IPS-20b (cell line): ENCODE data around the gene HNRNPL.

Source experiments
- H3K27ac ChIP-seq: one replicate; pipeline ENCODE4 v1.5.1; 2013; ENCODE audit warnings: low read length
- H3K27me3 ChIP-seq: 2 replicates; pipeline ENCODE4 v1.6.1; 2013; ENCODE audit warnings: mild to moderate bottlenecking, low read length, inconsistent platforms; ENCODE audit not compliant: insufficient read depth
- H3K36me3 ChIP-seq: 2 replicates; pipeline ENCODE4 v1.6.1; 2013; ENCODE audit warnings: low read depth, mild to moderate bottlenecking, inconsistent platforms, low read length, moderate library complexity; ENCODE audit not compliant: insufficient read depth
- H3K4me1 ChIP-seq: 2 replicates; pipeline ENCODE4 v1.6.1; 2013; ENCODE audit warnings: mild to moderate bottlenecking, control low read depth, inconsistent platforms, low read length, moderate library complexity; ENCODE audit not compliant: insufficient read depth
- H3K4me3 ChIP-seq: 2 replicates; pipeline ENCODE4 v1.5.1; 2013; ENCODE audit warnings: mild to moderate bottlenecking, low read length, inconsistent platforms
- H3K9ac ChIP-seq: 2 replicates; pipeline ENCODE4 v1.6.1; 2013; ENCODE audit warnings: low read depth, mild to moderate bottlenecking, inconsistent platforms, low read length, moderate library complexity
- H3K9me3 ChIP-seq: 2 replicates; pipeline ENCODE4 v1.6.1; 2013; ENCODE audit warnings: mild to moderate bottlenecking, low read depth, low read length, inconsistent platforms; ENCODE audit not compliant: insufficient read depth

Gene HNRNPL

DNA sequence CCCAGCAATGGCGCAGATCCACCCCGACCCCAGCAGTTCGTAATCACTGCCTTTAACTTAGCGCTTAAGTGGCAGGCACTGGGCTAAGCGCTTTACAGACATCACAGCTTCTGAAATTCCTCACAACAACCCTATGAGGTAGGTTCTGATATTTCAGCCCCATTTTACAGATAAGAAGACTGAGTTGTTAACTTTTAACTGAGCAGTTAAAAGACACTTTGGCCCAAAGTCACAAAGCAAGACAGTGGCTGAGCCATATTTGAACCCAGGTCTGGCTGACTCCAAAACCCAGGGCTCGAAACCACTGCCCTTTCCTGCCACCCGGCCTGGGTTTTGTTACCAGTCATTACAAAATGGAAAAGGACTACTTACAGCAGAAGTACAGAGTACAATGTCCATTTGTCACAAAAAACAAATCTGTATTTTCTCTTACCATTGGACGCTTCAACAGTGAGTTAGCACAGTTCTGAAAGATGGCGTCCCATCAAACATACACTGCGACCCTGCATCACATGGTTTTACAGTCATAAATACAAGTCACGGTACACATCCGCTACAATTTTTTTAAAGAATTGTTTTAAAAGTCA, 8.5 kb downstream of the HNRNPL start:
- H3K4me1 ChIP-seq: no peaks in the 10 kb centered on the region
- no peak overlapping the region for H3K4me3 ChIP-seq
- H3K36me3 ChIP-seq: peaks cover 98% of the 10 kb centered on the region
- no peak overlapping the region for H3K9ac ChIP-seq
- no peak overlapping the region for H3K27ac ChIP-seq
- no peaks in the 10 kb centered on the region for H3K9me3 ChIP-seq
- H3K27me3 ChIP-seq: no peaks in the 10 kb centered on the region

DNA sequence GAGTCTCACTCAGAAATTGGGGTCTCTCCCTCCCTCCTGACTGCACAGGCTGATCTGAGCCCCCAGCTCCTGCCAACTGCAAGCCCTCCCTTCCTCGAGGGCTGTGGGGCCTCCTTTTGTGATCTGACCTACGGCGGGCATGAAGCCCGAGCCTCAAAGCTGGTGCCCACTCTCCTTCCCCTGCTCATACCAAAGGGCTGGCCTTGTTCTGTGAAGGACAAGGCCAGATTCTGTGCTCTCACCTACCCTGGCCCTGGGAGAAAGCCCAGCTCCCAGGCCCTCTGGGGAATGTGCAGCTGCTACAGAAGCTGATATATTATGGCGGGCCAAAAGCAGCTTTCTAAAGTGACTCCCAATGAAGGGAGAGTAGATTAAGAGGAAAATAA, 9.2 kb downstream of the HNRNPL start:
- H3K27me3 ChIP-seq: no peaks in the 10 kb centered on the region
- no peaks in the 10 kb centered on the region for H3K9me3 ChIP-seq
- H3K36me3 ChIP-seq: peaks cover 98% of the 10 kb centered on the region
- no peak overlapping the region for H3K9ac ChIP-seq
- no peaks in the 10 kb centered on the region for H3K4me1 ChIP-seq
- no peak overlapping the region for H3K27ac ChIP-seq
- H3K4me3 ChIP-seq: no peak overlapping the region

DNA sequence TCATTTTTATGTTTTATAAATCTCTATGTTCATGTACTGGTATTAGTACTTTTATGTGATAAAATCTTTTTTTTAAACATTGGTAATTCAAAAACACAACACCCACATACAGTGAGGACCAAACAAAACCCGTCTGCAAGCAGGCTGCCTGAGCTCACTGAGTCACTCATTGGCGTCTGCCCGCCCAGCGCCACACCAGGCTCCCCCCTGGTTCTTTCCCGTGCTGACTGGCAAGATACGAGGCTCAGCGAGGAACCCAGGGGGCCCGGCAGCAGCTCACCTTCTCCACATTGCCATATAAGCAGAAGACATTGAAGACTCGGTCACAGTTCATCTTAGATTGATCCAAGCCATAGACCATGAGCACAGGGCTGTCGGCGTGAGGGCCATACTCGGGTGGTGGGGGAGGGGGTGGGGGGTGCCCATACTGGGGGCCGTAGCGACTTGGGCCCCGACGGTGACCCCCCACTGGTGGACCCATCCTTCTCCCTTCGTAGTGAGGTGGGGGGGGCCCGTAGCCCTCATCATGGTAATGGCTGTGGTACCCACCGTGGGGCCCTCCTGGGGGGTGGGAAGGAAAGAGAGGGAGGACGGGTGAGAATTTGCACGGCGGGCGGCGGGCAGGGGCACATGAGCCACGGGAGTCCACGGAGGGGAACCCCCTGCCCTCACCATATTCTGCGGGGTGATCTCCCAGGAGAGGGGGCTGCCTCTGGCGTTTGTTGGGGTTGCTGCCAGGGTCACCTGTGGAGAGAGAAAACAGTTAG, 9.8 kb downstream of the HNRNPL start:
- peaks cover 96% of the 10 kb centered on the region for H3K36me3 ChIP-seq
- no peaks in the 10 kb centered on the region for H3K9me3 ChIP-seq
- no peak overlapping the region for H3K4me3 ChIP-seq
- H3K27ac ChIP-seq: no peak overlapping the region
- no peaks in the 10 kb centered on the region for H3K27me3 ChIP-seq
- no peak overlapping the region for H3K9ac ChIP-seq
- H3K4me1 ChIP-seq: no peaks in the 10 kb centered on the region

DNA sequence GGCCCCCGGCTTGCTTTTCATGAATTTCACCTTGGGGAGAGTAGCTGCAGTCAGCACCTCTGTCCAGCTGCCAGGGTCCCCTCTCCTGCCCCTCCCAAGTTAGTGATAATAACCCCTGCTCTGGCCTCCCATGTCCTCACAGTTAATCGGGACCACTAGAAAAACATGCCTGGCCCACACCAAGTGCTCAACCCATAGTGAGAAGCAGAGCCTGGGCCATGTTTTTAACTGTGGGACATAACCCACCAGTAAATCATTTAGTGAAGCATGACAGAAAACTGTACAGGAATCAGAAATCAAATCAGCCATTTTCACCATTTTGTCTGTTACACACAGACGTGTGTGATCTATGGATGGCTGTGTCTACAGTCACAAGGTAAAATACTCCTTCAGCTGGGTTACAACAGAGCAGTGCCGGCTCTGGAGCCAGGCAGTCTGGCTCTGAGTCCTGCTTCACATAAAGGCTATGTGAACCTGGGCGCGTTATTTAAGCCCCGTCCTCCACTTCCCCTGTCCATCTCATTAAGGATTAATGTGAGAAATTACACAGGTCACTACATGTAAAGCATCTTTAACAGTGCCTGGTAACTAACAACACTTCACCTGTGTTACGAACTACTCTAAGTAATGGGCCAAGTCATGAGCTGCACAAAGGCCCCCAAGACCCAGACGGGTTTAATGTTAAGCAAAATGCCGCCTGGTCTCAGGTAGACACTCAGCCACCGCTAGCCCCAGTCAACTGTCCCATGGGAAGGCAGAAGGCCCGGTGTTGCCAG, 10.6 kb downstream of the HNRNPL start:
- H3K9me3 ChIP-seq: no peaks in the 10 kb centered on the region
- H3K27ac ChIP-seq: no peak overlapping the region
- no peaks in the 10 kb centered on the region for H3K27me3 ChIP-seq
- H3K9ac ChIP-seq: no peak overlapping the region
- no peak overlapping the region for H3K4me3 ChIP-seq
- H3K36me3 ChIP-seq: peaks cover 88% of the 10 kb centered on the region
- no peaks in the 10 kb centered on the region for H3K4me1 ChIP-seq

DNA sequence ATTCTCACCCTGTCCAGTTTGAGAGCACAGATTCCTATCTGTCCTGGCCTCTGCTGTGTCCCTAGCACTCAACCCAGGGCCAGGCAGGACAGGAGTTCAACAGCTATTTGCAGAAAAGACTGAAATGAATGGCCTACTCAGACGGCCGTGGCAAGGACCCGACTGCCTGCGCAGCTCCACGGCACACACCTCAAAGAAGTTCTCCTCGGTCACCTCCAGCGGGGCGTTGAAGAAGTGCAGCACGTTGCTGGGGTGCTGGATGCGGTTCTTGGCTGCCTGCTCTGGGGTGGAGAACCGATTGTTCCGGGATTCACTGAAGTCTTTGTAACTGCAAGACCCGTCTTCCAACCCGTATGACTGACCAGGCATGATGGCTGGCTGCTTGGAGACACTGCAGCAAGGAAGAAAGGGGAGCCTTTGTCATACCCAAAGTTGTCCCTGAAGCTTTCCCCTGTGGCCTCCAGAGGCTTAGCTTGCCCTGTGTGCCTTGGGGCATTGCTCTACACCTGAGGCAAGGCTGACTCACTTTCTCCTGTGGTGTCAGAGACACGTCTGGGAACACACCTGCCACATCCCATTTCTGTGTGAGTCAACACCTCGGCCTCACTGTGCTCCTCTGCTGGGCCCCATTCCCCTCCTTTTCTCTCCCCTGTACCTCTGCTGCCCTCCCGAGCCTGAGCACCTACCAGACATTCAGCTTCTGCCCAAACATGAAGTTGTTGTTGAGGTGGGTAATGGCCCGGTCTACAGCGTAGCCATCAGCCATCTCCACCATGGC, 11.4 kb downstream of the HNRNPL start:
- no peak overlapping the region for H3K4me3 ChIP-seq
- no peaks in the 10 kb centered on the region for H3K27me3 ChIP-seq
- peaks cover 80% of the 10 kb centered on the region for H3K36me3 ChIP-seq
- no peak overlapping the region for H3K27ac ChIP-seq
- H3K4me1 ChIP-seq: no peaks in the 10 kb centered on the region
- H3K9ac ChIP-seq: no peak overlapping the region
- no peaks in the 10 kb centered on the region for H3K9me3 ChIP-seq

DNA sequence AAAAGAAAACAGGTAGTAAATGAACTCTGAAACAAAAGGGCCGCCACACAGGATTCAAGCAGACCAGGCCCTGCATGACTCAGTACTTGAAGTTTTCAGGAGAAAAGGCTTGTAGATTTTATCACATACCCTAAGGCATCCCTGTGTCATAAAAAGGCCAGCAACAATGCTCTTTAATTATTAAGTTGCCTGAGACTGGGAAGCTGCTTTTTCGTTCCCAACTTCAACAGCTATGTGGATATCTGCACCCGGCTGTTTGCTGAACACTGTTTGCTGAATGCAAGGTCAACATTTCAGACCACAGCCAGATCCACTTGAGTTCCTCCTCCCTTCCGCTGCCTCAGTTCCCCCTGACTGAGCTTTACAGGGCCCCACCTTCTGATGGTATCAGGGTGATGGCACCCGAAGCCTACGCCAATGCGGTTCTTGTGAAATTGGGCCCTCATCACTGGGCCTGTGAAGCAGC, 12.1 kb downstream of the HNRNPL start:
- Histone ChIP-seq H3K36me3 (peaks cover 73% of the 10 kb centered on the region), H3K27me3 (no peaks in the 10 kb centered on the region), H3K4me1 (no peaks in the 10 kb centered on the region), H3K9ac (no peak overlapping the region), H3K9me3 (no peaks in the 10 kb centered on the region), H3K4me3 (no peak overlapping the region), H3K27ac (no peak overlapping the region)

DNA sequence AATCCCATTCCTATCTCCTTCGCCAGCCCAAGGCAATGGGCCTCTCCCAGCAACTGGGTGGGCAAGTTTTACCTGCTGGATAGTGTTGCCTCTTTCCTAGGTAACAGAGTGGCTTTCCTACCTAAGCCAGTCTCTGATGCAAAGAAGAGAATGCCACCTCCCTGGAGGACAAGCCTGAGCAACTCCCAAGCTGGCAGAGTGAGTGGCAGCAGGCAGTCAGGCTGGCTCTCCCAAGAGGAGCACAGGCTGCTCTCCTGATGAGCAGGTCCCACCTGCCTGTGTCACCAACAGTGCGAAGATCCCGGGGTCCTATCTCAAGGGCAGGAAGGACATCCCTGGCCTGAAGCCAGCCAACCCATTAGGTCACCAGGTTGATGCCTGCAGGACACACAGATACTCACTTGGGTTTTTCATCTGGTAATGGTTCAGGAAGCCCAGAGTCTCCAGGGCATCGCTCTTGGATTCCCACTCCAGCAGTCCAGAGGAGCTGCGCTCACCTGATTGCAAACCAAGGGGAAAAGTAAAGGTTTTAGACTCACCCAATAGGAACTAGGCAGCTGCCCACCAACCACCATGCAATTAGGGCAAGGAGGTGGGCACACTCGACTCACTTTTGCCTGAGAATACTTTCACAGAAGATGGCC, 12.7 kb downstream of the HNRNPL start:
- Histone ChIP-seq H3K36me3 (peaks cover 67% of the 10 kb centered on the region), H3K4me3 (no peak overlapping the region), H3K27ac (no peak overlapping the region), H3K9me3 (no peaks in the 10 kb centered on the region), H3K9ac (no peak overlapping the region), H3K27me3 (no peaks in the 10 kb centered on the region), H3K4me1 (no peaks in the 10 kb centered on the region)

DNA sequence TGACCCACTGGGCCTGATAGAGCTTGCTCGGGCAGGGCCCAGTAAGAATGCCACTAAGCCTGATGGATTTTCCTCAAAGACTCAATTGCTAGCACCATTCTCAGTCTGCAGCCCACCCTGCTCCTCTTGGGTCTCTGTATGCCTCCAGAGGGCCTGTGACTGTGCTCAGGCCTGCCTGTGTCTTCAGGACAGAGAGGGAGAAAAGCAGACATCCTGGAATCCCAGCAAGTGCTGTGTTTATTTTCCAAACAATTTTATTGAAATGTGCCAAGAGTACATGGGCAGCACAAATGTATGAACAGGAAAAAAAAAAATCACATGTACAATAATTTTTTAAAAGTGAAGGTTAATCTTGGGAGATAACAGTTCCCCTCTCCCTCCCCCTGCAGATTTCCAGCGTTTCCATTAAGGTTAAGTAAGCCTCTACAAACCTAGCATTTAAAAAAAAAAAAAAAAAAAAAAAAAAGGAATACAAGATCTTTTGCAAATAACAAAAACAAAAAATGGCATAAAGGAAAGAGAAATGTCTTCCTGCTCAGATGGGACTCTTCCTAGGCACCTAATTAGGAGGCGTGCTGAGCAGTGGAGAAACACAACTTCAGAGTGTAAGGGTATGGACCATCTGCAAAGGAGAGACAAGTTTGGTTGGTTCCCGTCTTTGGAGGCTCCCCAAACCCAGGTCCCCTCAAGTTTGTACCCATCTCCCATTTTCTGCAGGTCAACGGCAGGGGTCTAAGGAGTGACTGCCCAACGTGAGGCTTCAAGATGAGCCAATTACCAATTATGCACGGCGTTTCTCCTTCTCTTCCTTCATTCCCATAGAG, 13.4 kb downstream of the HNRNPL start:
- Histone ChIP-seq H3K4me1 (no peaks in the 10 kb centered on the region), H3K27me3 (no peaks in the 10 kb centered on the region), H3K27ac (no peak overlapping the region), H3K9me3 (no peaks in the 10 kb centered on the region), H3K4me3 (no peak overlapping the region), H3K9ac (no peak overlapping the region), H3K36me3 (peaks cover 60% of the 10 kb centered on the region)

DNA sequence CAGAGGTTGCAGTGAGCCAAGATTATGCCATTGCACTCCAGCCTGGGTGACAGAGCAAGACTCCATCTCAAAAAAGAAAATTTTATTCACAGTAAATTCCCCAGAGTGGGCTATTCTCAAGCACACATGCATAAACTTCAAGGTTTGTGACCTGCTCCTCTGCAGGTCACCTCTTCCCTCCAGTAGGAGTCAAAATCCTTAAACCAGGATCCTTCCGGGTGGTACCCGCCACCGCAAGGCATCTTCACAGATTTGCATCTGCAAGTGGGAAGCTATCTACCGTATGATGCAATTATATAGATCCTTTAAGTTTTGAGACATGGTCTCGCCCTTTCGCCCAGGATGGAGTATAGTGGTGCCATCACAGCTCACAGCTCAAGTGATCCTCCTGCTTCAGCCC, 15.2 kb downstream of the HNRNPL start:
- no peaks in the 10 kb centered on the region for H3K9me3 ChIP-seq
- no peak overlapping the region for H3K27ac ChIP-seq
- H3K9ac ChIP-seq: no peak overlapping the region
- H3K27me3 ChIP-seq: no peaks in the 10 kb centered on the region
- no peak overlapping the region for H3K4me3 ChIP-seq
- peaks cover 3% of the 10 kb centered on the region; the same call in 1 of the 2 replicates for H3K4me1 ChIP-seq
- H3K36me3 ChIP-seq: peaks cover 54% of the 10 kb centered on the region

DNA sequence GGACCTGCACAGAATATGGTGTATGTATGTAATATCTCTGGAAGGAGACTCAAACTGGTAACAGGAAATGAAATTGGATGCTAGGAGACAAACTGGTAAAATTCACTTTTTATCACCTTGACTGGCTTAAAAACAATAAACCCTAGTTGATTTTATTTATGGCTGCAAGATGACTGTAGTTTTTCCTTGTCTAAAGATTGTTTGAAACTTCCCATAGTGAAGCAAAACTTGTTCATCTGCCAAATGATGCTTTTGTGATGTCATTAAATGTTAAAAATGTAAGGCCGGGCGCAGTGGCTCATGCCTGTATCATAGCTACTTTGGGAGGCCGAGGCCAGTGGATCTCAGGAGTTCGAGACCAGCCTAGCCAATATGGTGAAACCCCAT, 15.7 kb downstream of the HNRNPL start:
- H3K4me3 ChIP-seq: no peak overlapping the region
- peaks cover 3% of the 10 kb centered on the region; the same call in 1 of the 2 replicates for H3K4me1 ChIP-seq
- no peak overlapping the region for H3K27ac ChIP-seq
- H3K36me3 ChIP-seq: peaks cover 53% of the 10 kb centered on the region
- H3K9me3 ChIP-seq: no peaks in the 10 kb centered on the region
- no peaks in the 10 kb centered on the region for H3K27me3 ChIP-seq
- H3K9ac ChIP-seq: no peak overlapping the region
